HG02852 (cell line): Measurements from ENCODE around the gene ATRNL1.

Experiments
- ATAC-seq: cut with Tn5 transposase; IDR thresholded peaks from one replicate; pipeline ENCODE4 v1.9.1; 2021; ENCODE audit warnings: mild to moderate bottlenecking, moderate library complexity; ENCODE audit not compliant: unreplicated experiment

Gene ATRNL1

DNA sequence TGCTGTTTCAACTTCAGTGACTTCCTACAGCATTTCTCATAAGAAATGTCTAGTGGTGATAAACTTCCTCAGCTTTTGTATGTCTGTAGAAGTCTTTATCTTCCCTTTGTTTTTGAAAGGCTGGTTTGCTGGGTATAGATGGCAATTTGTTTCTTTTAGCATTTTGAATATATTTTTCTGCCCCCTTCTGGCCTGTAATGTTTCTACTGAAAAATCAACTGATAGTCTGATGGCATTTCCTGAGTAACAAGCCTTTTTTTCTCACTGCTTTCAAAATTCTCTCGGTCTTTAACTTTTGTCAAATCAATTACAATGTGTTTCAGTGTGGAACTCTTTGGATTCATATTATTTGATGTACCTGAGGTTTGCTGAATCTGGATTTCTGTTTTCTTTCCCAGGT, 487.1 kb downstream of the ATRNL1 start:
- ATAC-seq: no peak

DNA sequence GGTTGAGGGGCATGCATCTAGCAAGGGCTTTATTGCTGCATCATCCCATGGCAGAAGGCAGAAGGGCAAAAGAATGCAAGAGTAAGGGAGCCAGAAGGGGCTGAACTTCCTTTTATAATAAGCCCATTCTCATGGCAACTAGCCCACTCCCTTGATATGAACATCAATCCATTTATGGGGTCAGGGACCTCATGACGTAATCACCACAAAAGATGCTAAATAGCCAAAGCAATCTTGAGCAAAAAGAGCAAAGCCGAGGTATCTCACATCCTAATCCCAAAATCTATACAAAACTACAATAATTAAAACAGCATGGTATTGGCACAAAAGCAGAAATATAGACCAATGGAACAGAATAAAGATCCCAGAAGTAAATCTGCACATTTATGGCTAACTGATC, 499.9 kb downstream of the ATRNL1 start:
- no peak for ATAC-seq

DNA sequence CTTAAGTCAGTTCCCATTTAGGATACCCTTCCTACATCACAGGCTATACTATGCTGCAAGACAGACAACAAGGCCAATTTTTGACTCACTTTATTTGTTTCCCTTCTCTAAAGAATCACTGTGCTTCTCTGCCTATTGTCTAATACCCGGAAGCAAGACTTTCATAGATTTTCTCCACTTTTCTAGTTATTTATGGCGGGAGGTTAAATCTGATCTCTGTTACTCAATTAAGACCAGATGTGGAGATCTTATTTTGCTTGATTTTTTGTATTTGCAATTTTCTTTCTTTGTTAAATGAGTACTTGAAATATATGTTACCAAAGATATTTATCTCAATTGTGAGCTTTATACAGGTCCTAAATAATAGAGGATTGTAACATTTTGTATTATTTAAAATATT, 511.5 kb downstream of the ATRNL1 start:
- no peak for ATAC-seq

DNA sequence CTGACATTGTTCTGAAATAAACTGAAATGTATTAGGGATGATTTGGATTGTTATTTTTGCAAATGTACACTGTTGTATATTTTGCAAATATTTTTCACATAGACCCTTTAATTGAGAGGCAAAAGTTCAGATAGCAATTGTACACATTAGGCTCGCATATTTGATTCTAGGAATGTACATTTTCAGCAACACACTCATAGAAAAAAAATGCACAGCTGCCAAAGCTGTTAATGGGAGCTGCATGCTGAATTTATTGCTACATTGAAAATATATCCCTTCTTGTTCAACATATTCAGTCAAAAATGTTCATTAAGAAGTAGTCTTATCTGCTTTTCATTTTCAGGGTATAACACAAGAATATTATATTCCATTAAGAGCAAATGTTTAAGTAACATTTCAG, 512.9 kb downstream of the ATRNL1 start:
- no peak for ATAC-seq

DNA sequence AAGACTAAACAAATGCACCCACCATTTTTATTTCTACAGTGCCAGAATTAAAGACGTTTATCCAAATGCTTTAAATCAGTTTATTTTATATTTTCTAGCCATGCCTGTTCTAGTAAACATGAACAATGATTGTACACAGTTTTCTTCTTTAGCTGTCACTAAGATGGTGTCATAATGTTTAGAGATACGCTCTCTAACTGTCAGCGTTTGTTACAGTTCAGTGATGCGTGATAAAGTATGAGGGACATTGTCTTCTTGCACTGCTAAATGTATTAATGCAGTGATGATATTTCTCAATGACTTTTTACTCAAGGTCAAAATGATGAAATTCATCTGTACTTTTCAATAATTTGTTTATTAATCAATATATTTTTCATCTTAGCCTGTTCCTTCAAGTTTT, 513.6 kb downstream of the ATRNL1 start:
- ATAC-seq: no peak

DNA sequence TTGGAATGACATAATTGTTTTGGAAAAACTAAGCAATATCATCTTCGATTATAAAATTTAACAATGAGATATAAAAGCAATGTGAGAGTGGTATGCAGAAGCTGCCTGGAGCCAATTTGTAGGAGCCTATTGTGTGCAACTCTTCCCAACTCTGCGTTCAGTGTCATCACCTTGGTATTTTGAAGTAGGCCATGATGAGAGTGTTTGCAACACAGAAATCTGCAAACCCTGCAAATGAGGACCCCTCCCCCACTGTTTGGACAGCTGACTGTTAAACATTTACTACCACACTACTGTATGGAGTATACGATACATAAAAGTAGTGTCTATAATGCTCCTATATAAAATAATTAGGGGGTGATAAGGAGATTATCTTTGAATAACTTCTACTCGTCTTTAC, 531.3 kb downstream of the ATRNL1 start:
- no peak for ATAC-seq

DNA sequence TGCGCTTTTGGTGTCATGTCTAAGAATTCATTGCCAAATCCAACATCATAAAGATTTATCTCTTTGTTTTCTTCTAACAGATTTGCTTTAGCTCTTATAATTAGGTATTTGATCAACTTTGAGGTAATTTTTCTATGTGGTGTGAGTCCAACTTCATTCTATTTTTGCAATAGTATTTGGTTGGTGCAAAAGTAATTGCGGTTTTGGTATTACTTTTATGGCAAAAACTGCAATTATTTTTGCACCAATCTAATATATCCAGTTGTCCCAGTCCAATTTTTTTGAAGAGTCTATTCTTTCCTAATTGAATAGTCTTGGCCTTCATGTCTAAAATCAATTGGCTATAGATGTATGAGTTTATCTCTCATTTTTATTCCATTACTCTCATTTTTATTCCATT, 535.5 kb downstream of the ATRNL1 start:
- ATAC-seq: no peak

DNA sequence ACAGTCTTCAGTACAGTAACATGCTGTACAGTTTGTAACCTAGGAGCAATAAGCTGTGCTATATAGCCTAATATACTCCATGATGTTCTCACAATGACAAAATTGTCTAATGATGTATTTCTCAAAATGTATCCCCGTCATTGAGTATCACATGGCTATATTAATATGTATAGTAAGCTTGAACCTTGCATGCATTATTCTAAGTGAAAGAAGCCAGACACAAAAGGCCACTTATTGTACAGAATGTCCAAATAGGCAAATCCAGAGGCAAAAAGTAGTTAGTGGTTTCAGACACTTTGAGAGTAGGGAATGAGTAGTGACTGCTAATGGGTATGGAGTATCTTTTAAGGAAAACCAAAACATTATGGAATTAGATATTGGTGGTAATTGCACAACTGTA, 545.1 kb downstream of the ATRNL1 start:
- no peak for ATAC-seq

DNA sequence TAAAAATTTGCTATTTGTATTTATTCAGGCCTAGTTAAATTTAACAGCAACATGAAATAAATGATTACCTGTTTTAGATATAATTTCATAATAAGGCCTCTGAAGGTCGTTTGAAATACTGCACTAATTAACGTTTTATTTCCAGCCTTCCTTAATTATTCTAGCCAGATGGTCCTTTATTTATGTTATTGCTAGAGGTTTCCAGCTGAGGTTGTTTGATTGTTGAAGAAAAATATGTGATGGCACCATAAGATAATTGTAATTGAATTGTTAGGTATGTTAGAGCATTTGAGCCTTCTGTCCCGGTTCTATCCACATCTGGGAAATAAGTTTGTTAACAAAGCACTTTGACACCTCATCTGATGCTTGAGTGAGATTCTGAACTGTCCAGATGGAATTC, 556.1 kb downstream of the ATRNL1 start:
- ATAC-seq: no peak

DNA sequence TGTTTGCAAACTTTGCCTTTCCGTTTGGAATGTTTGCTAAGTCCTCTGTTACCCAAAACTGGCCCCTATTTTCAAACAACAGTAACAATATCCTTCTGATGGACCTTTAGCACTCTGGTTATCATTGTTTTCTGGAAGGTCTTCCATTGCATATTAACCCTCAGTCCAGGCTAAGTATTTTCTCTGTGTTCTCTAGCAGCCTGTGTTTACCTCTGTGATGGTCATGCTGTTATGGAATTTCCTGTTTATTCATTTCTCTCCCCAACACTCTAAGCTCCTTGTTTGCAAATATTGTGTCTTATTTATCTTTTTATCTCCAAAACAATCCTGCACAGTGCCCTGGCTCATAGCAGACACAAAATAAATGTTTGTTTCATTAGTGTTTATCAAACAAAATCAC, 560.3 kb downstream of the ATRNL1 start:
- no peak for ATAC-seq

DNA sequence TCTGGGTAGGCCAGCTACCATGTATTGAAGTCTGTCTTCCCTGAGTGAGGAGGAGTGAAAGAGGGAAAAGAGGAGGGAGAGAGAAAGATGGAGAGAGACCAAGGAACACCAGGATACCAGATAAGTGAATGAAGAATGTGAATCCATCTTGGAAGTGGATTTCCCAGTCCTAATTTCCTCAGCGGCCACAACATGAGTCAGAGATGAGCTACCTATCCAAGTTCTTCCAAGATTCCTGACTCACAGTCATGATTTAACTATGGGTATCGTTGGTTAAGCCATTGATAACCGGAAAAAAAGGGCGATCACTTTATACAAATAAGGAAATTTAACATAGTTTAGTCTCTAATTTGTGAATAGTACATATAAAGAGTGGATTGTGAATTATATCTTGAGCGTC, 561.8 kb downstream of the ATRNL1 start:
- no peak for ATAC-seq

DNA sequence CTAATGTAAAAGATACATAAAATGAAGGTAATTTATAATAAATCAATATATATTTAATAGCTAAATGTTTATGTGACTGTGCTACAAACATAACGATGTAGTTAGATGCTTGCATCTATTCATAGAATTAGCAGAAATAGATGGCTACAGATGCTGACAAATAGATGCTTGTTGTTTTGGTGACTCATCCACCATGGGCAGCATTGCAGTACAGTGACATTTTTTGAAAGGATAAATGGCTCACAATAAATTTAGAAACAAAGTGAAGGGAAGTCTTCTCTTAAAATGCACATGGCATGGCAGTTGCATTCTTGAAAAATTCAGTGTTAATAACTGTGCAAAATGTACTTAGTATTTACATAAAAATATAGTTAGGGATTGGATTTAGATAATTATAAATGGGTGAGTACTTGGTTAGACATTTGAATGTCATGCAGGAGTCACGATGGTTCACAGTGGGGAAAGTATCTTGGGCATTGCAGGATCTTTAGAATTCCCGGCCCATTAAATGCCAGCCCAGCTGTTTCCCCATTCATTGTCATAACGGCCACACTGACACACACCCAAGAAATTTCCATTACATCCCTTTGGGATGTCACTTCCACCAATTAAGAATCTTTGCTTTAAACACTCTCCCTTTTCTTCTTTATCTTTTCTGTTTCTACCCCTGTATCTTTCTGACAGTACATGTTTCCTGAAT, 564.1 kb downstream of the ATRNL1 start:
- ATAC-seq: no peak

DNA sequence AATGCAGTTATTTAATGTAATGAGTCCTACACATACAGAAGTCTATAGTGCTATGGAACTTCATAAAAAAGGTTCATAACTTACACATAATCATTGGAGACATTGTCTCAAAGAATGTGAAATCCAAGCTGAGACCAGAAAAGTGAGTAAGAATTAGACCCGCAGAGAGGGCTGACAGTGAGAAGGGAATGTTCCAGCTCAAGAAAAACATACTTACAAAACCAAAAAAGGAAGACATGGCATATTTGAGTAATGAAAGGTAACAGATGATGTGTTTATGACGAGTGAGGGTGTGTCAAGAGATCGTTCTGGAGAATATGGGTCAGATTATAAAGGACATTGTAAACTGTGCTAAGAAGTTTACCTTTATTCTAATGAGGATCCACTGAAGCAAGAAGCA, 566.5 kb downstream of the ATRNL1 start:
- ATAC-seq: no peak

DNA sequence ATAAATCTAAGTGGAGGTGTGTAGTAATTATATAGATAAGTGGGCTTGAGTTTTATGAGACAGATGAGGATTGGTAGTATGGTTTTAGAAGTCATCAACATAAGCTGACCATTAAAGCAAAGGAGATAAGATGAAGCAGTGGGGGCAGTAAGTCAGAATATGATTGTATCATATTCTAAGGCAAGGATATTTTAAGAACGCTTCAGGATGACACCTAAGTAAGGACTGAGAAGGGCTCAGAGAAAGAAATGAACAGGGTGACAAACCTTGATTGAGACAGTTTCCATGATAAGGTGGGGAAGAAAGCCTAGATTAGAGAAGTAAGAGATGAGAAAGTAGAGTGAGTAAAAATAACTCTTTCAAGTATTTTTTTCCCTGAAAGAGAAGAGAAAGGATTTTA, 567.2 kb downstream of the ATRNL1 start:
- no peak for ATAC-seq

DNA sequence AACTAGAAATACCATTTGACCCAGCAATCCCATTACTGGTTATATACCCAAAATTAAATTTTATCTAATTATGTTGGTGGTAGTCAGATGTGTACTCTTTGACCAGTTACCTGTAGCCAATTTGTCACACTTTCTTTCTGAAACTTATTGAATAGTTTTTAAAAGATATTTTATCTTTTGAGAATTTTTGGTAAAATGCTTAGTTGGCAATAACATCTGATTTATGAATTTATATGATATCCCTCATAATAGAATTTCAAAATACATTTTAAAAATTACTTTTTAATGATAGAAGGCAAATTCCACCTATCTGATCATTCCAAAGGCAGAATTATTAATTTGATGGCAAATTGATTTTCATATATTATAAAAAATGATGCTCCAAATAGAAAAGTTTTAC, 569.3 kb downstream of the ATRNL1 start:
- ATAC-seq: no peak

DNA sequence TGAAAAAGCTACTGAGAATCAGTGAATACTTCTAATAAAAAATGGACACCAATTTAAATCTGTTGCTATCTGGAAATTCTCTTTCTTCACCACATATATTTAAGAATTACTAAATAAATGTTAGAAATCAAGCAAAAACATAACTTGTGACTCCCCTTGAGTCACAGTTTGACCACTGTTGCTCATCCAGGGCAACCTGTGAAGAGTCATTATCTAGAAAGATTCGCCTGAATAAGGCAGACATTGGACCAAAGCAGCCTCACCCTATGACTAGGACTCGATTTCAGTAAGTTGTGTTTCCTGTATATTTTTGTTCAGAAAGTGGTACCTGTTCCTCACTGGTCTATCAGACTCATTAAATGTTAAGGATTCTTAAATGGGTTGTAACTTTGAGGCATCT, 572.4 kb downstream of the ATRNL1 start:
- ATAC-seq: no peak

DNA sequence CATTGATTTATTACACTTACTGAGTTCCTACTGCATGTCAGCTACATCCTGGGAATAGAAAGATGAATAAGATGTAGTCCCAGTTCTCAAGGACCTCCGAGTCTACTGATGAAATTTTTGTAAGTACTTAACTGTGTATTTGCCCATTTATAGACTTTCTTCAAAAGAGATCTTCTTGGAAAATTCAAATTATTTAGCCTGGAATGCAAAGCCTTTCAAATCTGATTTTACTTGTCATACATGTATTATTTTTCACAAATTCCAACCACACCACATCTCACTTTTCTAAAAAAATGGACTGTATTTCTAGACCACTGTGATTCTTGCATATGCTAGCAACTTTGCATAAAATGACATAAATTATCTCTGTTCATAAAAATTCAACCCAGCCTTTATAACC, 581.3 kb downstream of the ATRNL1 start:
- ATAC-seq: no peak

DNA sequence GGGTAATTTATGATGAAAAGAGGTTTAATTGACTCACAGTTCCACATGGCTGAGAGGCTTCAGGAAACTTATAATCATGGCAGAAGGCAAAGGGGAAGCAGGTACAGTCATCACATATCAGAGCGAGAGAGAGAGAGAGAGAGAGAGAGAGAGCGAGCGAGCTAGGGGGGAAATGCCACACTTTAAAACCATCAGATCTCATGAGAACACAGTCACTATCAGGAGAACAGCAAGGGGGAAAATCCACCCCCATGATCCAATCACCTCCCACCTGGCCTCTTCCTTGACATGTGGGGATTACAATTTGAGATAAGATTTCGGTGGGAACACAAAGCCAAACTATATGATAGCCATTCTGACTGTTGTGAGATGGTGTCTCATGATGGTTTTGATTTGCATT, 603.6 kb downstream of the ATRNL1 start:
- no peak for ATAC-seq

DNA sequence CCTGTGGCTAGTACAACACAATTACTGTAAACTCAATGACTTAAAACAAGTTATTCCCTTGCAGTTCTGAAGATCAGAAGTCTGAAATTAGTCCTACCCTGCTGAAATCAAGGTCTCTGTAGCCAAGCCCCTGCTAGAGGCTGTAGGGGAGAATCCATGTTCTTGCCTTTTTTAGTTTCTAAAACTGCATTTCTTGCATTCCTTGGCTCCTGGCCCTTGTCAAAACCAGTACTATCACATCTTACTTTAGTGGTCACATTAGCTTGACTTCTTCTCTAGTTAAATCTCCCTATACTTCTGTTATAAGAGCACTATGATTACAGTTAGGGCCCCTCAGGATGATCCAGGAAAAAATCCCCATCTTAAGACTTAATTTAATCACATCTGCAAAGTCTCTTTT, 612.9 kb downstream of the ATRNL1 start:
- ATAC-seq: no peak

DNA sequence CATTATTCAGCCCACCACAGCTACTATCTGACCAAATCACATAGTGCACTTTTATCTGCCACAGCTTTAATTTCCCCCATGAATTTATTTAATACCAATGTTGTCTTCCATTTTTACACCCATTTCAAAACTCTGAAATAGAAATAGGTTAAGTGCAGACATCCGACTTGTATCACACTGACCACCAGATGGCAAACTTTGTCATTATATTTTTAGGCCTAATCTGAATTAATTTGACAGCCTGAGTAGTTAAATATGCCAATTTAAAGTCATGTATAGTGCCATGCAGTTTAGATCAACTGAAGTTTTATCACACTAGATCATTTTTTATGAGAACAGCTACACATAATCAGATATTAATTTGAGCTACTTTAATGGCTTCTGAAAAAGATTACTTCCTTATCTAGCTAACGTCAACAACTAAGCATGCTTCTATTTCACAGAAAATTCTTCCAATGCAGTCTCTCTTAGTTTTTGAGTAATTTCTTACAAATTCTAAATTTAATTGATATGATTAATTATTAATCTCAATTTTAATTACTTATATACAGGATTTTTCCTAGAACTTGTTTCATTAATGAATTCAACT, 613.4 kb downstream of the ATRNL1 start:
- ATAC-seq: no peak

DNA sequence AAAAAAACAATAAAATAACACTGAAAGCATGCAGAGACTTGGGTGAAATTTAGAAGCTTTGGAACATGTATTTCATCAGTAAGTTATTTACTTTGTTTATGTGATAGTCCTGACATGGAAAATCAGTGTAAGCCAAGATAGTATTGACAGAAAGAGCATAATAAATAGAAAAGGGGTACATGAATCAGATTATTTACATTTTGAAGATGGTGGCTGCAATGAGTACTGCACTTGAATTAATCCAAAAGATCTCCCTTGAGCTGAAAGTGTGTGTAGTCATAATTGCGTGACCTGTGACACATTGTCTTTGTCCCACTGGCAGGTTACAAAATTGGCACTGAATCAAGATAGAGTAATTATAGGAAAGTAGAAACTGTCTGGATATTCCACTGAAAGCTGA, 617.0 kb downstream of the ATRNL1 start:
- no peak for ATAC-seq

DNA sequence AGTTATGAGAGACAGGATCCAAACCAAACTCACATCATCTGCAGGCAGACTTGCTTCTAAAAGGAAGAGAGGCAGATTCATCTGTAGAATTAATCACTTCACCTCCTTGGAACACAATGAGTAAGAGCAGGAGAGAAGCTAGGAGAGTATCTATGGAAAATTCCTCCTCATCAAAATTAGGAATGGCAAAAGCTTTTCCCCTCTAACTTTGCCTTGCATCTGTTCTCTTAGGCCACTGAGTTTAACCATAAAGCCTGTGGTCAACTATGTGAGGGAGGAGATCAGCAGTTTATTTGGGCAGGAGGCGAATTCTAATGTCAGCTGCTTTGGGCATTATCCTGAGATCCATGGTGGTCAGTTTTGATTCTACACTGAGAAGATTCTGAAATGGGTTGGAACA, 618.1 kb downstream of the ATRNL1 start:
- no peak for ATAC-seq

DNA sequence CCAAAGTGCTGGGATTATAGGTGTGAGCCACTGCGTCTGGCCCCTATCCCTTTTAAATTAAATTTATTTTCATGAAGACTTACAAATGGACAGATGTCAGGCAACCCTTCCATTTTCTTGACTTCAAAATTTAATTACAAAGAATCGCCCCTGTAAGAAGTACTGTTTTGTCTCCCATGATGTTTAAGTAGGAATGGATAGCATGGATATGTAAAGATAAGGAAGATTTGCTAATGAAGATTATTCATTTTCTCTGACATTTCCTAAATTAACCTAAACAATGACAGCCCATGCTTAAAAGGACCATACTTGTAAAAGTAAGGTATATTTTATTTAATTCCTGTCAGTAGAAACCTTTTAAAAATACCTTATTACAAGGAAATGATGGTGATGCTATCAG, 627.0 kb downstream of the ATRNL1 start:
- ATAC-seq: no peak
